OCI-LY7 (cell line): ENCODE measurements around the gene INPP5K.

Experiments
- CTCF ChIP-seq: fragments of 200-600 bp; sonication (generic); conservative IDR thresholded peaks from 2 replicates; pipeline ENCODE4 v1.5.1; 2014; ENCODE audit warnings: mild to moderate bottlenecking, antibody characterized with exemption, low read length, moderate library complexity, mixed read lengths
- EZH2phosphoT487 ChIP-seq: fragments of 200-600 bp; sonication (generic); IDR thresholded peaks from 2 replicates; pipeline ENCODE4 v1.6.1; 2018; ENCODE audit warnings: low read depth, borderline replicate concordance, mild to moderate bottlenecking, mixed run types, antibody characterized with exemption, low read length, moderate library complexity, mixed read lengths

GRCh38 chr17:1504866-1505265 is 11.5 kb downstream of the INPP5K start:
- TF ChIP-seq CTCF (no peak), EZH2phosphoT487 (no peak)
